HS-27A (cell line): ENCODE measurements around the gene PACS2.
A peak's percentile ranks its signal among the peaks of the same experiment; 100 is the strongest.
"Not testable (repeated sequence)": the region's sequence is repeated elsewhere in the genome, so short reads cannot be mapped to it uniquely, and the experiment has no call there.

Experiments
- DNase-seq: peaks from one replicate; pipeline ENCODE4 v3.0.0-alpha.2; 2012; ENCODE audit warnings: low read depth, missing footprints

The PACS2 gene

GRCh38 chr14:105288936-105289335 lies 25.6 kb upstream of the PACS2 start:
- not testable (repeated sequence) for DNase-seq

- DNase-seq, result no peak
Observed at GRCh38 chr14:105290621-105291346, 23.8 kb upstream of the PACS2 start.

GRCh38 chr14:105292826-105293711 lies 21.5 kb upstream of the PACS2 start:
- no peak for DNase-seq

GRCh38 chr14:105294142-105294597 lies 20.4 kb upstream of the PACS2 start:
- no peak for DNase-seq

- DNase-seq, result not testable (repeated sequence)
Observed at GRCh38 chr14:105297311-105297710, 17.2 kb upstream of the PACS2 start.

- DNase-seq, result no peak
Observed at GRCh38 chr14:105299654-105300541, 14.7 kb upstream of the PACS2 start.

- no peak for DNase-seq
Observed at GRCh38 chr14:105300542-105301102, 13.9 kb upstream of the PACS2 start, which contains the start of gene BRF1. Gene BRF1 (minus strand): TSS chr14:105301001. CDS start chr14:105300629, 372 bp downstream.

GRCh38 chr14:105301103-105301914 lies 13.2 kb upstream of the PACS2 start:
- peak; percentile 75 for DNase-seq

- DNase-seq, result not testable (repeated sequence)
Observed at GRCh38 chr14:105301915-105302249, 12.7 kb upstream of the PACS2 start.

GRCh38 chr14:105303949-105304348 lies 10.6 kb upstream of the PACS2 start:
- no peak for DNase-seq

GRCh38 chr14:105304565-105304964 lies 10.0 kb upstream of the PACS2 start:
- no peak for DNase-seq

- no peak for DNase-seq
Observed at GRCh38 chr14:105305345-105305744, 9.2 kb upstream of the PACS2 start.

- DNase-seq, result no peak
Observed at GRCh38 chr14:105305791-105306190, 8.8 kb upstream of the PACS2 start.

- DNase-seq, result no peak
Observed at GRCh38 chr14:105307052-105307727, 7.4 kb upstream of the PACS2 start.

GRCh38 chr14:105309371-105309770 lies 5.2 kb upstream of the PACS2 start:
- DNase-seq, result no peak

GRCh38 chr14:105311838-105312237 lies 2.7 kb upstream of the PACS2 start:
- no peak for DNase-seq

- DNase-seq, result no peak
Observed at GRCh38 chr14:105312973-105313372, 1.6 kb upstream of the PACS2 start.

- DNase-seq, result no peak
Observed at GRCh38 chr14:105313381-105314286, 914 bp upstream of the PACS2 start.

- DNase-seq, result no peak
Observed at GRCh38 chr14:105315211-105315721, 718 bp downstream of the PACS2 start.
